ENCODE measurements around the gene ATP6V0D1. TPM values are rescaled to one million over a fixed set of nuclear protein-coding genes. Genes with fewer than 3 reads are reported as not detected.

The ATP6V0D1 gene
- polyA plus RNA-seq, 1 of the 3 experiments (the other 2 are of a cell fraction) = 135 TPM

GRCh38 chr16:67406111-67406971, 74.6 kb downstream of the ATP6V0D1 start:
- Histone ChIP-seq H3K9ac (peak overlapping the region; percentile 66), H2AFZ (ENCODE audit: low read depth) (peak overlapping the region; percentile 61; the same call in 1 of the 2 replicates), H3K9me2 (no peaks in the 10 kb centered on the region), H4K20me1 (ENCODE audit: insufficient read depth) (no peaks in the 10 kb centered on the region), H3K4me2 (peak overlapping the region; percentile 66), H3K79me2 (ENCODE audit: insufficient read depth) (peaks cover 25% of the 10 kb centered on the region), H3K9me3 (no peaks in the 10 kb centered on the region), H3K36me3 (replicated peaks in 1 of 2; ENCODE audit: control insufficient read depth in 1 of 2, insufficient read depth in 2 of 2, low read length in 1 of 2) (peaks cover 0 to 6% of the 10 kb centered on the region in 2 experiments), H3K4me1 (ENCODE audit: control insufficient read depth in 1 of 2, insufficient read depth in 2 of 2, low read depth in 1 of 2, low read length in 1 of 2) (peaks cover 21 to 30% of the 10 kb centered on the region in 2 experiments; a peak in 3 of 4 replicates), H3K4me3 (ENCODE audit: low read depth in 2 of 2, low read length in 1 of 2) (no peak overlapping the region), H3K27me3 (ENCODE audit: insufficient read depth) (no peaks in the 10 kb centered on the region), H3K27ac (ENCODE audit: low read depth in 2 of 2, low read length in 1 of 2) (peak overlapping the region; percentile 78 to 98), H3F3A (replicated peaks; ENCODE audit: insufficient read depth) (peaks cover 21% of the 10 kb centered on the region)
- TF ChIP-seq FOSL2 (IDR thresholded peaks at IDR 0.05; ENCODE audit: borderline replicate concordance, low read depth) (peak; percentile 78; the same call in 1 of the 2 replicates), RAD21 (IDR thresholded peaks at IDR 0.05; ENCODE audit: low read length) (no peak), MXI1 (IDR thresholded peaks at IDR 0.05; ENCODE audit: low read depth, low read length) (no peak), YY1 (IDR thresholded peaks at IDR 0.05; ENCODE audit: low read depth) (0 out of 2 replicates have a peak, but pooled peaks have one; percentile 26), ZBTB33 (IDR thresholded peaks at IDR 0.05; ENCODE audit: borderline replicate concordance, low read depth) (no peak), MAX (IDR thresholded peaks at IDR 0.05; ENCODE audit: low read depth) (peak; percentile 62), ELF1 (IDR thresholded peaks at IDR 0.05) (no peak), USF1 (IDR thresholded peaks at IDR 0.05; ENCODE audit: borderline replicate concordance, low read depth) (no peak), JUND (IDR thresholded peaks at IDR 0.05) (peak; percentile 70), POLR2AphosphoS5 (IDR thresholded peaks at IDR 0.05; ENCODE audit: low read depth, low read length) (peak; percentile 74; the same call in 1 of the 2 replicates), RFX5 (IDR thresholded peaks at IDR 0.05; ENCODE audit: low read length) (no peak), NFIC (IDR thresholded peaks at IDR 0.05; ENCODE audit: borderline replicate concordance) (peak; percentile 56), TCF12 (IDR thresholded peaks at IDR 0.05) (peak; percentile 95), EZH2phosphoT487 (IDR thresholded peaks at IDR 0.05; ENCODE audit: borderline replicate concordance, low read depth) (no peak), USF2 (IDR thresholded peaks at IDR 0.05; ENCODE audit: borderline replicate concordance, low read depth, low read length) (no peak), TAF1 (IDR thresholded peaks at IDR 0.05; ENCODE audit: borderline replicate concordance, low read depth, low read length) (0 out of 2 replicates have a peak, but pooled peaks have one; percentile 19)
- TF ChIP-seq, protein P1, sequence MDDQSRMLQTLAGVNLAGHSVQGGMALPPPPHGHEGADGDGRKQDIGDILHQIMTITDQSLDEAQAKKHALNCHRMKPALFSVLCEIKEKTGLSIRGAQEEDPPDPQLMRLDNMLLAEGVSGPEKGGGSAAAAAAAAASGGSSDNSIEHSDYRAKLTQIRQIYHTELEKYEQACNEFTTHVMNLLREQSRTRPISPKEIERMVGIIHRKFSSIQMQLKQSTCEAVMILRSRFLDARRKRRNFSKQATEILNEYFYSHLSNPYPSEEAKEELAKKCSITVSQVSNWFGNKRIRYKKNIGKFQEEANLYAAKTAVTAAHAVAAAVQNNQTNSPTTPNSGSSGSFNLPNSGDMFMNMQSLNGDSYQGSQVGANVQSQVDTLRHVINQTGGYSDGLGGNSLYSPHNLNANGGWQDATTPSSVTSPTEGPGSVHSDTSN (IDR thresholded peaks at IDR 0.05) = peak; percentile 89
- ChIA-PET POLR2A (interaction anchor here (1.5 kb wide), 1 partner anchor 10 kb away, joined by 6 read pairs; no protein-coding TSS in a partner anchor), CTCF (interaction anchor here (0.8 to 2.8 kb wide), 6 partner anchors 8 to 59 kb away, joined by 3 to 15 read pairs (median 4); partner anchors contain the start of genes TPPP3 and ZDHHC1)
- WGBS (ENCODE audit: low lambda C conversion rate) = 67% methylated on average over 18 of the region's 18 CpGs
- peak; percentile 54 for DNase-seq

Data from SK-N-SH (cell line).